GM19193 (cell line): ENCODE data around the gene LNX1.

Experiments
- POLR2A ChIP-seq: IDR thresholded peaks from 4 replicates; pipeline ENCODE4 v1.6.1; 2011; ENCODE audit not compliant: insufficient read depth, insufficient read length; ENCODE audit errors: extremely low read depth

The LNX1 gene

DNA sequence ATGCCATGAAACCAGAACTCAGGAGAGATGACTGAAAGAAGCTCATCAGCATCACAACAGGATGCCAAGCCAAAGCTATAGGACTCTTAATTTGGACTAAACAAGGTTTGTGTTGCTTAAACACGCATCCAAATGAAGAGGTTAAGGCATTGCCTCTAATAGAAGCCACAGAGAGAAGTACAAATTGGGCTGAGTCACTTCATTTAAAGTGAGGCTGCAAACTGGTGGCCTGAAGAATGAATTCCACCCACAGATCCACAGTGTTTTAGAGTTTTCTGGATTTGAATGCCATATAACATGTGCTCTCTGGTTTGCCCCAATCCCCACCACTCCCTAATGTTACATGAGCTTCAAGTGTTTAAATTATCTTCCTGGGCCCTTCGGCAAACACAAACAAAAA lies 110.4 kb downstream of the LNX1 start:
- TF ChIP-seq POLR2A, result no peak

DNA sequence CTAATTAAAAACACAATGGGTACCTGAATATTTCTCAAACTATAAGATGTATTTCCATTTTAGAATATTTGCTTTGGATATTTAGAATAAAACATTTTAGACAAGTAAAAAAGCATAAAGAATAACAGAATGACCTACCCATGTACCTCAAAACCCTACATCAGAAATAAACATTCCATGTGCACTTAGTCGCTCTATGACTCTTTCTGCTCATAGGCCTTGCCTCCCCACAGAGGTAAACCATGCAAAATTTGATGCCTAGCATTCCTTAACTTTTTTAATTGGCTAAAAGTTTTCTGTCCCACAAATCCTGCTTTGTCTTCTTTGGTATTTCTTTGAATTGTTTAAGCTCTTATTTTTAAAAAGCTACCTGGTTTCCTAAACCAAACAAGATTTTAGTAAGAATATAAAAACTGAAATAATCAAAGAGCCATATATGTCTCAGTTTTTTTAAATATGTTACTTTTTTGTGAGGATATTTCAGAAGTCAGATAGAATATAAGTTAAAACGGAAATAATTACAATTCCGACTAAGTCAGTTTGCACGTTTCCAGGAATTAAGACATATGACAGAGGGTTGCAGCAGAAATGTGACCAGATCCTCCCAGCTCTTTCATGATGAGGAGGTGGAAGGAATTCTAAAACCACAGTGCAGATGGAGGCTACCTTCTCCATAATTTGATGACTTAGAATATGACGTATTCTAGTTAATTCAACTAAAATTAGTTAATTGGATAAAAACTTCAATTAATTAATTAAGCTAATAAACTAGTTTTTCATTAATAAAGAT lies 111.4 kb downstream of the LNX1 start:
- TF ChIP-seq POLR2A, result no peak

GRCh38 chr4:53478671-53479456 lies 112.4 kb downstream of the LNX1 start:
- TF ChIP-seq POLR2A, result no peak

GRCh38 chr4:53477636-53478035 lies 113.7 kb downstream of the LNX1 start:
- no peak for TF ChIP-seq POLR2A

GRCh38 chr4:53477038-53477565 lies 114.2 kb downstream of the LNX1 start:
- TF ChIP-seq POLR2A, result no peak

GRCh38 chr4:53476232-53477037 lies 114.9 kb downstream of the LNX1 start:
- no peak for TF ChIP-seq POLR2A

- TF ChIP-seq POLR2A, result no peak
Measured at GRCh38 chr4:53465891-53466290, 125.4 kb downstream of the LNX1 start.

- no peak for TF ChIP-seq POLR2A
Measured at GRCh38 chr4:53465281-53465680, 126.0 kb downstream of the LNX1 start.

- no peak for TF ChIP-seq POLR2A
Measured at GRCh38 chr4:53463340-53463739, 127.9 kb downstream of the LNX1 start.

DNA sequence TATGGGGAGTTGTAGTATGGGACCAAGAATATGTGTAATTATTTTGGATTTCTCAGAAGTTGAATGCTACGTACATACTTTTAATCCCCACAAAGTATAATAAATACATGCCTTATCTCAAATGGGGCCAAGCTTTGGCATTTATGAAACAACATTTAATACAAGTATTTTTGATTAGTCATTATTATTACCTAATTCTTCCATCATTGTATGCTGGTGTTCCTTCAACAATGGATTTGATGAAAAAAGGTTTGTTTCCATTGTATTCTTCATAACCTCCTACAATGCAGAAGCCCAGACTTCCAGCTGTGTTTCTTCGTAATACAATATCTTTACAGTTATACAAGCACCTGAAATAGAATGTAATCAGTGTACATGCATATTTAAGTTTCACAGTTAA lies 130.0 kb downstream of the LNX1 start:
- no peak for TF ChIP-seq POLR2A

DNA sequence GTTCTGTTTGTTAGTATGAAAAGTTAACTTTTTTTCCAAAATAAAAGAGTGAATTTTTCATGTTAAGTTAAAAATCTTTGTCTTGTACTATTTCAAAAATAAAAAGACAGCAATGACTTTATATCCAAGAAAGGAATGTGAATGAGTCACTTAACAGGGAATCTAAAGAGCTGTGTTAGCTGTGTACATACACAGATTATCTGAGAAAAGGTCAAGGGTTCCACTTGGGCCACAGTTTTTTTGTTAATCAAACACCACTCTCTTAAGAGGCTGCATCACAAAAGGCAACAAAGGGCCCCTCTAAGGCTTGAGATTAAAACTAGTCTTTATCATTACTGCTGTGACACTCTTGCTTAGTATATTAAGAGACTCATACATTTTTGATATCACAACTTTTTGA lies 131.7 kb downstream of the LNX1 start:
- no peak for TF ChIP-seq POLR2A

DNA sequence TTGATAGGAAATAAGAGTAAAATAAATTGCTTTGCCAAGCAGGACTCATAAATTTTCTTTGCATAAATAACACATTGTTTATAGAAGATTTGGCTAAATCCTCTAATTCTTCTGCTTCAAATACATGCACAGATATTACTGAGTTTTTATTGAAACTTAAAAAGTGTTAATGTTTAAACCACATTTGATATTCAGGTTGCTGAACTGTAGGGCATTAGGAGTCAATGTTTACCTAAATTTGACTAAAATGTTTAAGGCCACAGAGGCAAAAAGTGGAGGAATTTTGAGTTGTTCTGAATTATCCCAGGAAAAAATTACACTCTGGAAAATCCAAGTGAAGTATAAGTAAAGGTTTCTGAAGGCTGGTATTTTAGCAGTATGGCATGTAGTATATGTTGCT lies 135.1 kb downstream of the LNX1 start:
- TF ChIP-seq POLR2A, result no peak

DNA sequence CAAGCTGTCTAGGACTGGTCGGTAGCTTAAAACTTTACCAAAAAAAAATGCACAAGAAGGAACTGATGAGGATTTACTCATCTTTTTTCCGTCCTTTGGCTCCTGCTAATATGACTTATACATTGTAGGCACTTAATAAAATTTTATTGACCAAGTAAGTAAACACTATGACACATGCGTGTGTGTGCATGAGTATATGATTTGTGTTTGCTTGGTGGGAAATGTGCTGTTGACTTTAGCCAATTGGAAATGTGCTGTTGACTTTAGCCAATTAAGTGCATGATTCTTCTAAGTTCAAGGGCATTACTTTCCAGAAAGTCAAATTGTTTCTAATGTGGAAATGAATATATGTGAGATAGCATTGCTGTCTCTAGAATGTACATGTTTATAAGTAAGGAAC lies 135.5 kb downstream of the LNX1 start:
- no peak for TF ChIP-seq POLR2A

- TF ChIP-seq POLR2A, result no peak
Measured at GRCh38 chr4:53453385-53453784, 137.9 kb downstream of the LNX1 start.

GRCh38 chr4:53450773-53451172 lies 140.5 kb downstream of the LNX1 start:
- TF ChIP-seq POLR2A, result no peak

DNA sequence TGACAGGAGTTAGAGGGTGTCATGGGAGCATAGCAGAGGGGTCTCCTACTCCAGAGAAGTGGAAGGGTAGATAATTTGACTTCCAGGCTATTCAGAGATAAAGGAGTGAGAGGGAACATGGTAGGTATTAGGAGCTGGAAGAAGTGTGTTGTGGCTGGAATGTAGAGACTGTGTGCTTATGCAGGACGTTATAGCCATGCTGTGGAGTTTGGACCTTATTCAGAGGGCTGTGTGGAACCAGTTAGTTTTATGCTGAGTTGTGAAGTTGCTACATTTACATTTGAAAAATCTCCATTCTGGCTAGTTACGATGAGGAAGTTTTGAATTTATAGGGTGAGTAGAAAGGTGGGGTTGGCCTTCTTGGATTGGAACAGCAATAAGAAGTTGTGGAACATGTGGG lies 146.3 kb downstream of the LNX1 start:
- TF ChIP-seq POLR2A, result no peak

GRCh38 chr4:53441564-53441963 lies 149.7 kb downstream of the LNX1 start:
- no peak for TF ChIP-seq POLR2A
